ENCODE results near the gene SRMS.
"Not testable (repeated sequence)": the region's sequence is repeated elsewhere in the genome, so short reads cannot be mapped to it uniquely, and the experiment has no call there.

SRMS gene

GRCh38 chr20:63522091-63522868, 25.3 kb downstream of the SRMS start:
- DNase-seq (ENCODE audit: low spot score), result no peak

DNA sequence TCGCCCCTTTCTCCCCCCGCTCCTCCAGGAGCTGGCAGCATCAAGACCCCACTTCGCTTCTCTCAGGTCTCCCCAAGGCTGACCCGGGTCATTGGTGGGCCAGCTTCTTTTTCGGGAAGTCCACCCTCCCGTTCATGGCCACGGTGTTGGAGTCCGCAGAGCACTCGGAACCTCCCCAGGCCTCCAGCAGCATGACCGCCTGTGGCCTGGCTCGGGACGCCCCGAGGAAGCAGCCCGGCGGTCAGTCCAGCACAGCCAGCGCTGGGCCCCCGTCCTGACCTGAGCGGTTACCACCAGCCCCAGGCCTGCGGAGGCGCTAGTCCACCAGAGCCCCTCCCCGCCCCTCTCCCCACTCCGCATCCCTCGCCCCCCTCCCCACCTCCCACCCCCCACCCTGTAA, 25.9 kb downstream of the SRMS start:
- no peak for DNase-seq (ENCODE audit: low spot score)

GRCh38 chr20:63520934-63521601, 26.5 kb downstream of the SRMS start:
- peak; percentile 82 for DNase-seq (ENCODE audit: low spot score)

DNA sequence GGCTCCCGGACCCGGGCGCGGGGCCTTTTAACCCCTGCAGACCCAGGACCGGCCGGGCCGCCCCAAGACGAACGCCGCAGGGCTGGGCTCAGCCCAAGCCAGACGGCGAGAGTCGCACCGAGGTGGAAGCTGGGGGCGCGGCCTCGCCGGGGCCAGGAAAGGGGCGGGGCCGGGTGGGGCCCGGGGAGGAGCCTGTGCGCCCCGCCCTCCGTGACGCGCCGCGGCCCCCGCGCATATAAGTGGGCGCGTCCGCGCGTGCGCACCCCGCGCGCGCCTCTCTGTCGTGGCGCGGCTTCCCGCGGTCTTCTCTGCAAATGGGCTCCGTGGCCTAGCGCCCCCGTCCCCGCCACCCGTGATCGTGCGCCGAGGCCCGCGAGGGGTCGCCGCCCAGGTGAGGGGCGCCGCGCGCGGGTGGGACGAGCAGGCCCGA, 27.0 kb downstream of the SRMS start, which contains the start of gene PPDPF:
PPDPF (plus strand) TSS at position 262 of the 430 bp plus-strand sequence. CDS start 544 bp downstream, outside the sequence.
- peak; percentile 98 for DNase-seq (ENCODE audit: low spot score)

DNA sequence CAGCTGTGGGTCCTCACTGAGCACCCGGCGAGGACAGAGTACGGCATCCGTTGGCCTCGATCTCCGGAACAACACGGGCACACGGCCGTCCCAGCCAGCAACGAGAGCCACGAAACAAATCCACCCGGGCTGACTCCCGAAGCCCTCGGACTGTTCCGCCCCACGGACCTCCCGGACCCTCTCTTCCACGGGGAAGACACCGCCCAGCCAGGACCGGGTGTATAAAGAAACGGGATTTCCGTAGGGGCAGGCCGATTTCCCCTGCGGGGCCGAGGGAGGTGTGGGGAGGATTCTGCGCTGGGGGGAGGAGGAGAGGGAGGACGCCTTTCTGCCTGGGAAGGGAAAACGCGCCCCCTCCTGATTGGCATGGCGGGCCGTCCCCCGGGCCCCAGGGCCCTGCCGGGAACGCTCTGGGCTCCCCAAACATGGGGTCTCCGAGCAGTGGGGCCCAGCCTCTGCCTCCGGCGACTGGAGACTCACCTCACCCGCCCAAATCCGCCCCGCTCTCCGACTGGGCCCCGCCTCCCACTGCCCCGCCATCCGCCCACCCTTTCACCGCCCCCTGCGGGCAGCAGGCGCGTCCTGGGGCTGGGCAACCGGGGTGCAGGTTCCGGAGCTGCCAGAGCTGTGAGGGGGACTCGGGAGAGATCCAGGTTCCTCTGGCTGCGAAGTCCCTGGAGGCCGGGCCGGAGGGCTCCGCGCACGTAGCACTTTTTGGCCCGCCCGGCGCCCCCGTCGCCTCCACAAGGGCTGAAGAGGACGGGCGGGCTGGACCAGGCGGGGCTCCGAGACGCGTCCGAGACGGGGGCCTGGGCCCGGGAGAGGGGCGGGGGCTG, 27.7 kb downstream of the SRMS start:
- DNase-seq (ENCODE audit: low spot score), result peak; percentile 69

DNA sequence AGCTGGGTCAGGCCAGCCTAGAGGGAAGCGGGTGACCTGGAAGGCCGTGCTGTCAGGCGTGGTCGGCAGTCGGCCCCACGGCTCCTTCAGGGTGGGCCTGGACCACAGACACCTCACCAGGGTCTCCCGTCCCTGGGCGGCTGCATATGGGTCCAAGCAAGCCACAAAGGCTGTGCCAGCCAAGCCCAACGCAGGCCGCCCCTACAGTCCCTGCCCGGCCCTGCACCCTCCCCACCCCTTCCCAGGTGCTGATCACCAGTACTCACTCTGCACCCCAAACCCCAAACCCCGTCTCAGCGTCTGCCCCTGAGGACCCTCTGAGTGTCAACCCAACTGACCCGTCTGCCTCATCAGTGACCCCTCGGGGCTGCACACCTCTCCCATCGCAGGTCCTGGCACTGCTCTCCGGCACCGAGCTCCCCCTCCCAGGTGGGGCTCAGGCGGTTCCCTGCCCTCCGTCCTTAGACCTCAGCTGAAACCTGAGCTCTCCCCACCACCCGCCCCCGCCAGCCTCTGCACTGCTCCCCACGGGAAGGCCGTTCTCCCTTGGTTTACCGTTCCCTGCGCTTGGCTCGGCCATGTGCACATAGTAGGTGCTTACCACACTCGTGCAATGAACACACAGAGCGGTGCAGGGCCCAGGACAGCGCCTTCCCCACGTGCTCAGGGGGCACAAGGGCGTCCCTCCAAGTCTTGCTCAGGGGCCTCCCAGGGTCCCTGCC, 28.4 kb downstream of the SRMS start:
- no peak for DNase-seq (ENCODE audit: low spot score)

DNA sequence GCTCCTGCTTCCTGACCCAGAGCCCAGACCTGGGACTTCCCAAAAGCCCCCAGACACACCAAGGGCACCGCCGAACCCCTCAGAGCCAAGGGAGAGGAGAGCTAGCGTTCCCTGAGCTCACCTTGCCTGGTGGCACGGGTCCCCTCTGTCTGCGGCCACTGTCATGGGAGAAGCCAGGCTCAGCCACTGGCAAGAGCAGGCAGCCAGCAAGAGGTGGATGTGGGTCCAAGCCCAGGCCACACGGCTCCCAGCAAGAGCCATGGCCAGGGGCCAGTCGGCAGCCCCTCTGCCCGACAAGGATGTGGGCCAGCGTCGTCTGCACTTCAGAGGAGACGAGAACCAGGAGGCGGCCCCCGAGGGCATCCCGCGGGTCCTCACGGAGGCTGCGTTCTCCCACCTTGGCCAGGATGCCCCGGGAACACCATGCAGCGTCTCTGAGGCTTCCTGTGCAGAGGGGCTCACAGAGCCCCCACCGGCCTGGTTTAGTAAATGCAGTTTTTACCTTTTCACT, 29.1 kb downstream of the SRMS start:
- no peak for DNase-seq (ENCODE audit: low spot score)

DNA sequence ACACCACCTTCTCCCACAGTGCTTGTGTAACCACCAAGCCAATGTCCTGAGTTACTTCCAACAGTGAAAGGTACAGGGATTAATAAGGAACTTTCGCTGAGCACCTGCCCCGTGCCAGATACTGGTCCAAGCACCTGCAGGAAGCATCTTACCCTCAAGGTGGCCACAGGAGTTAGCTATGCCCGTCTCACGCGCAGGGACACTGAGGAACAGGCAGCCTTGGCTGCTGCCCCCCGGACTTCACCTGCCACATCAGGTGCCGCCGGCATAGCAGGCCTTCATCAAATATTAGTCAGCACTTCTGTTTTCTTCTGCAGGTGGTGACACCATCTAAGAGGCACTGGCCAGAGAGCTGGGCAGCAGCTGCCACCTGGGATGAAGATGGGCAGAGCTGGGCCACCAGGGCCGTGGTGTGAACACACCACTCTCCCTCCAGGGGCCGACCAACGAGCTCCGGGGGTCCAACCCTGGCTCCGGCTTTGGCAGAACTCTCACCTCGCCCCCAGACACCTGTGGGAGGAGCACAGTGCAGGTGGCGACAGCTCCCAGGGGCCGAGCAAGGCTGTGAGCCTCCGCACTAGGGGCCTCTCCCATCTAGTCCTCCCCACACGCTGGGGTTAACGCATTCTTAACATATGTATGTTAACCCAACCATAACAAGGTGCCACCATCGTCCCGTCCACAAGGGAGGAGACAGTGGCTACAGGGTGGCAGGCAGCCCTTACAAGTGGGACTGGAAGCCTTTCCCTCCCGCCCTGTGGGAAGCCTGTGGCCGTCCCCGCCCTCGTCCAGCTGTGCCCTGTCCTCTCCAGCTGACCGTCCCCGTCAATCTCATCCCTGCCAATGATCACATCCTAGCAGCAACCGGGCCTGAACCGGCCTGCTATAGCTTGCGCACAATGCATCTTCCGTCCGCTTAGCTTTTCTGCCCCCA, 29.9 kb downstream of the SRMS start:
- no peak for DNase-seq (ENCODE audit: low spot score)

GRCh38 chr20:63514520-63514919, 33.0 kb downstream of the SRMS start:
- not testable (repeated sequence) for DNase-seq (ENCODE audit: low spot score)

- DNase-seq (ENCODE audit: low spot score), result no peak
These were observed 34.3 kb downstream of the SRMS start for GRCh38 chr20:63513207-63513606.

DNA sequence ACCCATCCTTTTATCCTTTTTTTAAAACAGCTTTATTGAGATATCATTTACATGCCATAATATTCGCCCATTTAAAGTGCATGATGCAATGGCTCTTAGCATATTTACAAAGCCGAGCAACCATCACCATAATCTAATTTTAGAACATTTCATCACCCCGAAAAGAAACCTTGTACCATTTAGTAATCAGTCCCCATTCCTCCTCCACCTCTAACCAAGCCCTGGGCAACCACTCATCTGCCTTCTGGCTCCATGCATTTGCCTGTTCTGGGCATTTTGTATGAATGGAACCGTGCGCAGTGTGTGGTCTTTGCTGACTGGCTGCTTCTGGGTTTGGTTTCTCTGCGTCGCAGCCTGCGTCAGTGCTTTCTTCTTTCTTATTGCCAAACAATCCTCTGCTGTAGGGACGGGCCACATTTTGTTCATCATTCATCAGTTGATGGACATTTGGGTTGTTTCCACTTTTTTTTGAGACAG, 38.4 kb downstream of the SRMS start:
- DNase-seq (ENCODE audit: low spot score), result no peak

- DNase-seq (ENCODE audit: low spot score), result no peak
These were observed 39.3 kb downstream of the SRMS start for GRCh38 chr20:63508072-63508768.

DNA sequence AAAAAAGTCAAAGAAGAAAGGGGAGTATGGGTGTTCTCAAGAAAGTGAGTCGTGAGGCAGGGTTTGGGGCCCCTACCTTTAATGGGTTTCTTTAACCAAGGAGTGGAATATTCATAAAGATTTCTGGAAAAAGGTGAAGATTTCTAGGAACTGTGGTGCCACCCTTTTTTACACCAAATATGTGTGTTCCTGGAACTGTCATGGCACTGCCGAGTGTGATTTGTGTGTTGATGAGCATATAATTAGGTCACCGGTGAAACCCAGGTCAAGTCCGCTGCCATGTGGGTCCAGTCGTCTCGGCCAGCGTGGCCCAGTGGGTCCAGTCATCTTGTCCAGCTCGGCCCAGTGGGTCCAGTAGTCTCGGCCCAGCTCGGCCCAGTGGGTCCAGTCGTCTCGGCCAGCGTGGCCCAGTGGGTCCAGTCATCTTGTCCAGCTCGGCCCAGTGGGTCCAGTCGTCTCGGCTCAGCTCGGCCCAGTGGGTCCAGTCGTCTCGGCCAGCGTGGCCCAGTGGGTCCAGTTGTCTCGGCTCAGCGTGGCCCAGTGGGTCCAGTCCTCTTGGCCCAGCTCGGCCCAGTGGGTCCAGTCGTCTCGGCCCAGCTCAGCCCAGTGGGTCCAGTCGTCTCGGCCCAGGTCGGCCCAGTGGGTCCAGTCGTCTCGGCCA, 40.3 kb downstream of the SRMS start:
- no peak for DNase-seq (ENCODE audit: low spot score)

DNA sequence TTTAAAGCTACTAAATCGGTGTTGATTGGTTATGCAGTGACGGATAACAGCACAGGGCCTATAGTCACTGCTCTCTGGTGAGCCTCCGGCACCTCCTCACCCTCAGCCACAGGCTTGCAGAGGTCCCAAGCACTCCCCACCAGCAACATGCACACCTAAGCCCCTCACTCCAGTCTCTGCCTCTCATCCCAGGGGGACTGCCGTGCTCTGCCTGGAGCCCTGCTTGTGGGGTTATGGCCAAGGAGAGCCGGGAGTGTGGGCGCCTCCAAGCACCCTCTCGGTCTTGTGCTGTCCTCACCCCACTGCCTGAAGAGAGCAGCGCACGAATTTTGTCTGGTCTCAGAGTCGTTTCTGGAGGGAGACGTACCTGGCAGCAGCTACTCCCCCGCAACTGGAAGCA, 41.8 kb downstream of the SRMS start:
- DNase-seq (ENCODE audit: low spot score), result no peak

GRCh38 chr20:63505281-63505680, 42.3 kb downstream of the SRMS start:
- DNase-seq (ENCODE audit: low spot score), result no peak

- DNase-seq (ENCODE audit: low spot score), result no peak
These were observed 42.9 kb downstream of the SRMS start for GRCh38 chr20:63504642-63505041.

GRCh38 chr20:63503524-63503923, 44.0 kb downstream of the SRMS start:
- no peak for DNase-seq (ENCODE audit: low spot score)

- DNase-seq (ENCODE audit: low spot score), result no peak
These were observed 44.8 kb downstream of the SRMS start for GRCh38 chr20:63502671-63503172.
